GM12864 (cell line): Measurements from ENCODE around the gene PKP3.

ENCODE experiments used
- DNase-seq: peaks from one replicate; pipeline ENCODE4 v3.0.0-alpha.2; 2011; ENCODE audit warnings: low read depth
- H3K4me3 ChIP-seq: 2 replicates; pipeline ENCODE4 v1.5.1; 2011; ENCODE audit warnings: mild to moderate bottlenecking, low read depth, low read length, control low read depth
- CTCF ChIP-seq: IDR thresholded peaks from 2 replicates; pipeline ENCODE4 v1.5.1; 2011; ENCODE audit warnings: low read depth, mild to moderate bottlenecking, moderate library complexity, low read length, control low read depth, inconsistent platforms; ENCODE audit errors: missing control alignments

PKP3 gene

GRCh38 chr11:364991-365725 lies 28.9 kb upstream of the PKP3 start:
- no peak for TF ChIP-seq CTCF
- no peak for DNase-seq
- H3K4me3 ChIP-seq = no peak overlapping the region

GRCh38 chr11:365831-366230 lies 28.2 kb upstream of the PKP3 start:
- TF ChIP-seq CTCF = no peak
- DNase-seq = no peak
- H3K4me3 ChIP-seq = no peak overlapping the region

GRCh38 chr11:367956-368413 lies 26.0 kb upstream of the PKP3 start:
- no peak overlapping the region for H3K4me3 ChIP-seq
- TF ChIP-seq CTCF = no peak
- DNase-seq = no peak

GRCh38 chr11:368414-369335 lies 25.3 kb upstream of the PKP3 start:
- no peak for DNase-seq
- H3K4me3 ChIP-seq = no peak overlapping the region
- TF ChIP-seq CTCF = no peak

GRCh38 chr11:369336-370018 lies 24.5 kb upstream of the PKP3 start, which contains the start of gene B4GALNT4:
Gene B4GALNT4 (plus strand): TSS chr11:369499. CDS start chr11:369804, 305 bp downstream.
- no peak for TF ChIP-seq CTCF
- H3K4me3 ChIP-seq = no peak within 1 kb of the TSS
- DNase-seq = no peak

- no peak for TF ChIP-seq CTCF
- DNase-seq = no peak
- H3K4me3 ChIP-seq = no peak overlapping the region
Observed at GRCh38 chr11:370070-370941, 23.7 kb upstream of the PKP3 start.
